Measurements from ENCODE around the gene CES5A.

- TF ChIP-seq CTCF (IDR thresholded peaks at IDR 0.05) (no peak), POLR2A (IDR thresholded peaks at IDR 0.05; ENCODE audit: low read length) (no peak), RAD21 (conservative IDR thresholded peaks at IDR 0.05 in 1 of 2, IDR thresholded peaks at IDR 0.05 in 1 of 2) (no peak), MYC (IDR thresholded peaks at IDR 0.05; ENCODE audit: borderline replicate concordance, low read length) (no peak)
Measured at GRCh38 chr16:55815320-55815719, 59.9 kb downstream of the CES5A start.
